GM04504 (cell line): ENCODE results near the gene PLA2G3.

Source experiments
- DNase-seq: peaks from one replicate; pipeline ENCODE4 v3.0.0-alpha.2; 2012; ENCODE audit warnings: low read depth

Gene PLA2G3

GRCh38 chr22:31148488-31148887 lies 8.2 kb upstream of the PLA2G3 start:
- no peak for DNase-seq

- no peak for DNase-seq
These were observed 3.9 kb upstream of the PLA2G3 start for GRCh38 chr22:31144223-31144622.

- no peak for DNase-seq
These were observed 3.2 kb upstream of the PLA2G3 start for GRCh38 chr22:31143537-31143936.

GRCh38 chr22:31143038-31143437 lies 2.7 kb upstream of the PLA2G3 start:
- no peak for DNase-seq

- no peak for DNase-seq
These were observed 2.0 kb upstream of the PLA2G3 start for GRCh38 chr22:31142285-31142684.

GRCh38 chr22:31141551-31141950 lies 1.2 kb upstream of the PLA2G3 start:
- DNase-seq: no peak

GRCh38 chr22:31140746-31141145 lies 438 bp upstream of the PLA2G3 start:
- no peak for DNase-seq

GRCh38 chr22:31139066-31139465 lies 1.2 kb downstream of the PLA2G3 start:
- no peak for DNase-seq

- DNase-seq: no peak
These were observed 2.2 kb downstream of the PLA2G3 start for GRCh38 chr22:31138126-31138525.

- DNase-seq: no peak
These were observed 2.6 kb downstream of the PLA2G3 start for GRCh38 chr22:31137721-31138120.

GRCh38 chr22:31136711-31137110 lies 3.6 kb downstream of the PLA2G3 start:
- DNase-seq: no peak

GRCh38 chr22:31136155-31136554 lies 4.2 kb downstream of the PLA2G3 start:
- DNase-seq: no peak

GRCh38 chr22:31135706-31136105 lies 4.6 kb downstream of the PLA2G3 start:
- DNase-seq: no peak

- DNase-seq: no peak
These were observed 5.6 kb downstream of the PLA2G3 start for GRCh38 chr22:31134688-31135087.

GRCh38 chr22:31133911-31134310 lies 6.4 kb downstream of the PLA2G3 start:
- no peak for DNase-seq

GRCh38 chr22:31130873-31131272 lies 9.4 kb downstream of the PLA2G3 start:
- DNase-seq: no peak

- DNase-seq: no peak
These were observed 12.2 kb downstream of the PLA2G3 start for GRCh38 chr22:31128156-31128555.

- no peak for DNase-seq
These were observed 13.0 kb downstream of the PLA2G3 start for GRCh38 chr22:31127181-31127772.

- no peak for DNase-seq
These were observed 13.5 kb downstream of the PLA2G3 start for GRCh38 chr22:31126869-31127175.

GRCh38 chr22:31126128-31126868 lies 14.0 kb downstream of the PLA2G3 start:
- no peak for DNase-seq

- DNase-seq: no peak
These were observed 14.7 kb downstream of the PLA2G3 start for GRCh38 chr22:31125521-31126117.

GRCh38 chr22:31124811-31125465 lies 15.4 kb downstream of the PLA2G3 start:
- no peak for DNase-seq

- no peak for DNase-seq
These were observed 16.0 kb downstream of the PLA2G3 start for GRCh38 chr22:31124290-31124689.
